Measurements from ENCODE around the gene RANGAP1. TPM values are rescaled to one million over a fixed set of nuclear protein-coding genes. Genes with fewer than 3 reads are reported as not detected.

Gene RANGAP1
- total and polyA plus RNA-seq, 2 of the 13 experiments (the other 11 are each of a cell fraction or from before 2014, with no cell fraction given), result 51.8 to 83.9 TPM

GRCh38 chr22:41285820-41286638 is at the start of gene RANGAP1 (continued):
- TF ChIP-seq PRDM10 (CRISPR knock-in tag; IDR thresholded peaks at IDR 0.05; ENCODE audit: low read depth) (no peak), ATF5 (CRISPR knock-in tag; IDR thresholded peaks at IDR 0.05; ENCODE audit: low read depth) (no peak), ZFP90 (CRISPR knock-in tag; IDR thresholded peaks at IDR 0.05; ENCODE audit: borderline replicate concordance) (peak; percentile 80; the same call in 1 of the 2 replicates), ZNF142 (CRISPR knock-in tag; IDR thresholded peaks at IDR 0.05) (peak; percentile 18; the same call in 1 of the 2 replicates), KMT2B (CRISPR knock-in tag; IDR thresholded peaks at IDR 0.05) (0 out of 2 replicates have a peak, but pooled peaks have one; percentile 52), SP1 (IDR thresholded peaks at IDR 0.05) (no peak), SP1 (CRISPR knock-in tag; IDR thresholded peaks at IDR 0.05) (peak; percentile 52), PHB2 (IDR thresholded peaks at IDR 0.05; ENCODE audit: partially characterized antibody) (no peak), ZC3H13 (CRISPR knock-in tag; IDR thresholded peaks at IDR 0.05) (no peak; the same call in 1 of the 2 replicates), ZNF558 (CRISPR knock-in tag; IDR thresholded peaks at IDR 0.05; ENCODE audit: borderline replicate concordance) (no peak), ZNF18 (CRISPR knock-in tag; IDR thresholded peaks at IDR 0.05; ENCODE audit: insufficient replicate concordance) (peak; percentile 49), ZNF781 (CRISPR knock-in tag; IDR thresholded peaks at IDR 0.05; ENCODE audit: borderline replicate concordance, not compliant biosample characterization) (no peak)
